Measurements from ENCODE around the gene OR52L1.

OR52L1 gene

DNA sequence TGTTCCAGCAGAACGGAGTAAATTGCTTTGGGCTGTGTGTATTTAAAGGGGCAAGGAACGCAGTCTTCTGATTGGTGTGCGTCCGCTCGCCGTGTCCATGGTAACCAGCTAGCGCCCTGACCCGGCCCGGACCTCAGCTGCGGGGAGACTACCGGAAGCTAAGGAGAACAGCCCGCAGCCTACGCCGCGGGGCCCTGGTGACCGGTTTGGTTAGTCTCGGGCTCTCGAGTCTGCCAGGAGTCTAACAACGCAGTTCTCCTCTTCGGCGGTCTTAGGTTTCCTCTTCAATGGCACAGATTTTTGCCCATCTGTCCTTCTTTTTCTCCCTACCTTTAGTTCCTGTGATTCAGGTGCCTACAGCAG lies 48.2 kb downstream of the OR52L1 start:
- DNase-seq: no peak

DNA sequence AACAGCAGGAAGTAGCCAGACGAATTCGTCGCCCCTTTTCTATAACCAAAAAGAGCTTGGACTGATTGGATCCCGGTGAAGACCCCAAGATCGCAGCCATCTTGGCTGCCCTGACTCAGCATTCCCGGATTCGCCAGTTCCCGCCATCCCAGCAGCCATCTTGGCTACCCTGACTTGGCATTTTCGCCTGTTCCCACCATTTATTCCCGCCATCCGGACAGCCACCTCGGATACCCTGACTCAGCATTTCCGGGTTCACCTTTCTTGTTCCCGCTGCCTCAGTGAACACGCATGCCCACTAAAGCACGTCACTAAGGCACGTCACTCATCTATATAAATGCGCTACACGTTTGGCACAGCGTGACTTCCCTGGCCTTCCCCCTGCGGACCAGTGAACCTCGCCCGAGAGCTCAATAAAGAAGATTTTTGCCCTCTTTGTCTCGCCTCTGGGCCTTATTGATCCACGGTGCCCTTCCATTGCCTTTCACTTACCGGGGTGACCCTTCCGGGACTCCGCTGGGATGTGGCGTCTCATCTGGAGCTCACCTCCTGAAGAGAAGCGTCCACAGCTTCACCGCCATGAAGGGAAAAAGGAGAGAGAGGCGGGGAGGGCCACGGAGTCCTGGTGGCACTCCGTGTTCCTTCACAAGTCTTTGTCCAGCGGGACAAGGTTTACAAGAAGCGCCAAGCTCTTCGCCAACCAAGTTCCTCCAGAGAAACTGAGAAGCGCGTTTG lies 48.8 kb downstream of the OR52L1 start:
- no peak for DNase-seq

Measured in stimulated activated CD8-positive, alpha-beta memory T cell treated with anti-CD3 and anti-CD28 coated beads, Interleukin-4, amount 100 ng/mL, for 48 hours (primary cell).